Measurements from ENCODE around the gene ETS1. TPM values are rescaled to one million over a fixed set of nuclear protein-coding genes. Genes with fewer than 3 reads are reported as not detected.

The ETS1 gene
- total RNA-seq, 1 donor from 2014 or later: 112 TPM

GRCh38 chr11:128619007-128619406, 31.6 kb upstream of the ETS1 start:
- no peak for DNase-seq (ENCODE audit: low spot score)

- no peak for DNase-seq (ENCODE audit: low spot score)
These were observed 31.2 kb upstream of the ETS1 start for GRCh38 chr11:128618603-128619002.

DNA sequence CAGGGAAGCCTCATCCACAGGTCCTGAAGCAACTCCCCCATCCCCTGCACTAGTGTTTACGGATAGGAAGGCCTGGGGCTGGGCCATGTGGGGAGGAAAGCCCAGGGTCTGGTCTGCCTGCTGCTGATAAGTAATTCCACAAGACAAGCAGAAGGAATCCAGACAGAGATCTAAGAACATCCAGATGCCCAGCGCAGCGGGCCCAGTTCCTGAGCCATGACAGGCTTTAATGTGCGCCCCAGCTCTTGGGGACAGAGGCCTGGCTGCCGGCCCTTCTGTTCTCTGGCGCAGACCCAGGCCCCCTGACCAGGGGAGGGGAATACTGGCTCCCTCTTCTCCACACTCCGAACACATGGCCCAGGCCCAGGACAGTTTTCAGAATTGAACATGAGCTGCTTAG, 28.8 kb upstream of the ETS1 start:
- no peak for DNase-seq (ENCODE audit: low spot score)

- DNase-seq (ENCODE audit: low spot score): no peak
These were observed 28.3 kb upstream of the ETS1 start for GRCh38 chr11:128615612-128616011.

DNA sequence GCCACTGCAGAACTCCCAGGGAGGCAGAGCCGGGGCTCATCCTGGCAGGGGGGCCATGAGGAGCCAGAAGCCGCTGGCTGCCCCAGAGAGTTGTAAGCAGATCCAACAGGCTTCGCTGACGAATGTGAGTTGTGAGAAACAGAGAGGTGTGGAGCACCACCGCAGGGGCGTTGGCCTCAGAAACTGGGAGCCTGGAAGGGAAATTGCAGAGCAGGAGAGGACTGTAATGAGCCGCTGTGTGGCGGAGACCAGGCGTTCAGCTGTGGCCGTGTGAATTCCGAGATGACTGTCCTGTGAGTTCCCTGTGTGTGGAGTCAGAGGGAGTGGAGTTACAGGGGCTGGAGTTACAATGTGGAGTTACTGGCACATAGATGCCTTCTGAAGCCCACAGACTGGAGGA, 27.7 kb upstream of the ETS1 start:
- DNase-seq (ENCODE audit: low spot score): no peak

DNA sequence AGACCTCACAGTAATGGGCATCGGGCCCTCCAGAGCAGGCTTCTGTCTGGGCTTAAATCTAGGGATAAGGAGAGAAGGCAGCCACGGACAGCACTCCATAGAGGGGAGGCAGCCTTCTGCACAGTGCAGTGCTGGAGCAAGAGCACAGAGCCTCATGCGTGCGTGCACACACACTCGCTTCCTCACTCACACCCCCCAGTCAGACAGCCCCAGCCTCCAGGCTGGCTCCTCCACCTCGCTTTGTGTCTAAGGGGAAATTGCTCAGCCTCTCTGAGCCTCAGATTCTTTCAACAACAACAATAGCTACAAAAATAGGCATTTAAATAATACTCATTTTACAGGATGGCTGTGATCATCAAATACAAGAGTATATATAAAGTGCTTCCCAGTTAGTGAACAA, 26.7 kb upstream of the ETS1 start:
- no peak for DNase-seq (ENCODE audit: low spot score)

- DNase-seq (ENCODE audit: low spot score): no peak
These were observed 26.1 kb upstream of the ETS1 start for GRCh38 chr11:128613300-128613995.

- no peak for DNase-seq (ENCODE audit: low spot score)
These were observed 23.6 kb upstream of the ETS1 start for GRCh38 chr11:128610721-128611617.

GRCh38 chr11:128609785-128610184, 22.4 kb upstream of the ETS1 start:
- no peak for DNase-seq (ENCODE audit: low spot score)

GRCh38 chr11:128608746-128609407, 21.5 kb upstream of the ETS1 start:
- DNase-seq (ENCODE audit: low spot score): no peak

- DNase-seq (ENCODE audit: low spot score): no peak
These were observed 20.5 kb upstream of the ETS1 start for GRCh38 chr11:128607819-128608218.

- DNase-seq (ENCODE audit: low spot score): no peak
These were observed 17.4 kb upstream of the ETS1 start for GRCh38 chr11:128604723-128605122.

GRCh38 chr11:128603752-128604414, 16.5 kb upstream of the ETS1 start:
- no peak for DNase-seq (ENCODE audit: low spot score)

GRCh38 chr11:128603003-128603696, 15.8 kb upstream of the ETS1 start:
- no peak for DNase-seq (ENCODE audit: low spot score)

DNA sequence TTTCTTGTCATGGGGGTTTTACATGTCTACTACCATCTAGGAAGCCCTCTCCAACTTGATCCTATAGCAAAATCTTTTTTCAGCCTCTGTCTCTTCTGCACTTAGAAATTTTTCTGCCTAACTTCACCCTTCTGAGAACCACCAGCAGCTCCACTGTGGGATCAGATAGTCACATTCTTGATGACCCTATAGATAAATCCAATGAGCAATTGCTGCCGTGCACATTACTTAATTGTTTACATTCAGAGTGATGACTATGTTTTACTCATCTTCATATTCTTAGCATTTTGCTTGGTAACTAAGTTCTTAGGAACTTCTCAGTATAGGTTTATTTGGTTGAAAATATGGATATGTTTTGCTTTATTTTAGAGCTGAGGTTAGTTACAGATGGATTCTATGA, 12.4 kb upstream of the ETS1 start:
- no peak for DNase-seq (ENCODE audit: low spot score)

DNA sequence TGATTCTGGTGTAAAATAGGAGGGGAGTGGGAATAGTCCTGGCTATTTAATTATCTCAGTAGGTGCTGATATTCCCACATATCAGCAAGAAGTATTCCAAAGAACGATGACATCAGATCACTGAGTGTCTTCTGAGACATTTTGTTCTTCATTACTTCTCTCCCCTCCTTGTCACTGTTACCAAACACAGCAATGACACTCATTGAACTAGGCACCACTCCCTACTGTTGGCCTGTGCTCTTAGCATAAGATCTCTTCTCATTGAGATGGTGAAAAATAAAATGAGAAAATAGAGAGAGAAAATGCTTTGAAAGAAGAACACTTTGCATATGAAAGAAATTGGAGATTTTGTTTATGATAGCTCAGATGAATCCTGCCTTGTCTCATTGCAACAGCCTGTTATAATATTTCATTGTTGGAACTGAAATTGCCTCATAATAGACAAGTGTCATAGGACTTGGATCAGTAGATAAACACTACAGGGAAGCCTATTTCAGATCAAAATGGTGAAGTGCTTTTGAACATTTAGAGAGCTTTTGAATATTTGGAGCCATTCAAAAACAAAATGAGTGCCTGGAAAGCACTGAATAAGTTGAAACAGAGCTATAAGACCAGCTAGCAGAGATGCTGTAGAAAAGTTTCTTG, 11.3 kb upstream of the ETS1 start:
- no peak for DNase-seq (ENCODE audit: low spot score)

DNA sequence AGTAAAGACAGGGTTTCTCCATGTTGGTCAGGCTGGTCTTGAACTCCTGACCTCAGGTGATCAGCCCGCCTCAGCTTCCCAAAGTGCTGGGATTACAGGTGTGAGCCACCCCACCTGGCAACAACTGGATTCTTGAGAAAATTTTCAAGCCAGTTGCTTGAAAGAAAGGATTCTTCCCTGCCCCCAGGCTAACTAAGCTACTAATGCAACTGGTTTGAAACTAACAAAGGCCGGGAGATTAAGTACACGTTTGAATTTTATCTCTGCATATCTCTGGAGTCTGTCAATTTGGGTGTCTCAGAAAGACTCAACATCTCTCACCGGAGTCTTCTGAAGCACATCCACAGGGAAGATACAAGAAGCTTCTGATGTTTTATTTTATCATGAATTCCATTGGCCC, 10.7 kb upstream of the ETS1 start:
- no peak for DNase-seq (ENCODE audit: low spot score)

- DNase-seq (ENCODE audit: low spot score): no peak
These were observed 9.9 kb upstream of the ETS1 start for GRCh38 chr11:128597209-128597608.

- DNase-seq (ENCODE audit: low spot score): no peak
These were observed 8.9 kb upstream of the ETS1 start for GRCh38 chr11:128596250-128596649.

DNA sequence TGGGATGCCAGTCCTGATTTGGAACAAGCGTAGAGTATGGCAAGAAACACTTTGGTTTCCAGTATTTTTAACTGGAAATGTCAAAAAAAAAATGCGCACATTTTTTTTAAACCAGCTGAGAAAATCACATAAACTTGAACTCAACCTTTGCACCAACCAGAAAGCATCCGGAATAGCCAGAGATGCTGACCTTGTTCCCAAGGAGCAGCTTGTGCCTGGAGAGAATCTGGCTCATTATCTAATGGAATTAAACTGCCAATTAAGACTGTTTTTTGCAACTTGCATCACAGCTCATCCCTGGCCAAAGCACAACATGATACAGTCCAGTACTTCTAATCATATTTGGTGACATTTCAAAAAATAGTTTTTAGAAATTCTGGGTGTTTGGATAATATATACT, 8.4 kb upstream of the ETS1 start:
- no peak for DNase-seq (ENCODE audit: low spot score)

DNA sequence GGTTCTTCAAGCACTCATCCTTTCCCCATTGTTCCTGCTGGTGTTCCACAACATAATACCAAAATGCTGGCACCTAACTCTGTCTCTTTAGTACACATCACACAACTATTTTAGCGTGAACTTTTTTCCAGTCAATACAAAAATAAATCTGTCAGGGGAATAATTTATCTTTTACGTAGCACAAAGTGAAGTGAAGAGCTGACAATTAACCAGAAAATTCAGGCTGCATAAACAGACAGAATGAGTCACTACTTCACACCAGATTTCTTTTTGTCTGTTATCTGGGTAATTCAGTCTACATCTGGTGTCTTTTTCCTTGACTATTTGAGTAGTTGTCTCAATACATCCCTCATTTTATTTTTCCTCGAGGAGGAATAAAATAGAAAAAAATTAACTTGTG, 7.9 kb upstream of the ETS1 start:
- DNase-seq (ENCODE audit: low spot score): no peak

All from ureter (tissue), 1 donor.